GM12892 (cell line): ENCODE measurements around the gene PLXDC1.

Source experiments
- DNase-seq: peaks from one replicate; pipeline ENCODE4 v3.0.0; 2011; ENCODE audit not compliant: insufficient read length
- FAIRE-seq: peaks from 2 replicates; lab custom pipeline; 2011; peaks lifted over from hg19 to GRCh38; lab: Jason Lieb, UNC
- POLR2A ChIP-seq: IDR thresholded peaks from 2 replicates; pipeline ENCODE4 v1.6.1; 2011; ENCODE audit warnings: low read depth, low read length, control low read depth
- POLR2AphosphoS5 ChIP-seq: IDR thresholded peaks from 2 replicates; pipeline ENCODE4 v1.6.1; 2011; ENCODE audit warnings: low read depth, low read length, control low read depth
- TAF1 ChIP-seq: IDR thresholded peaks from 2 replicates; pipeline ENCODE4 v1.6.1; 2011; ENCODE audit warnings: low read depth, mild to moderate bottlenecking, control low read depth, low read length, borderline replicate concordance

Gene PLXDC1

DNA sequence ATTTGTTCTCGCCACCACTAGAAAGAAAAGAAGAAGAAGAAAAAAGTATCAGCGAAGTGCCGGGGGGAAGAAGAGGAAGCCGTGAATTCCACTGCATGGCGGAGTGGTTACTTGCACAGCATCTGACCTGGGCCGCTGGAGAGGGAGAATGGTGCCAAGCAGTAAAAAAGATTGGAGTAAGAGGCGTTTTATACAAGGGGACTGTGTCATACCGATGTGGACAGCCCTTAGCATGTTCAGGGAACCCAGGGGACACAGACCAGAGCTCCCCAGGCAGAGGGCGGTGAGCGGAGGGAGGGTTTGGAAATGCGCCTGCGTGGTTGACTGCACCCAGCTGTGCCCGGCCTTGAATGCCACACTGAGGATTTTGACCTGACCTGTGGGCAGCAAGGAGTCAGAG lies 52.8 kb downstream of the PLXDC1 start:
- no peak for DNase-seq
- FAIRE-seq: peak; percentile 36
- TF ChIP-seq TAF1: no peak
- no peak for TF ChIP-seq POLR2AphosphoS5
- TF ChIP-seq POLR2A: no peak

GRCh38 chr17:39097537-39097936 lies 53.9 kb downstream of the PLXDC1 start:
- DNase-seq: no peak
- no peak for FAIRE-seq
- TF ChIP-seq POLR2AphosphoS5 (no peak), TAF1 (no peak), POLR2A (no peak)

DNA sequence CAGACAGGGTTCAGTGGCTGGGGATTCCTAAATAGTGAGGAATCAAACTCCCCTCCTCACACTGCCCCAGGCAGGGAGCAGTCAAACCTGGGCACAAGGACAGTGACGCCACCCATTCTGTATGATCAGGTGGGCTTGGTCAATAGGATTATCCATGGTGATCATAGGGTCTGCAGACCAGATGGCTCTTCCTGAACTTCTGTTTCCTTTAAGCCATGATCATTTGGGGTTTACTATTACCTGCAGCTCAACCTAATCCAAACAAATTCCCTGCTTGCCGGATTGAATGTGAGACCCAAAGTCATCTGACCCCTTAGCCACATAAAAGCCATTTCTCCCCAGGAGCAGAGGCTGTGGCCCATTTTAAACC lies 54.3 kb downstream of the PLXDC1 start:
- FAIRE-seq (no peak), DNase-seq (no peak)
- TF ChIP-seq POLR2A: no peak
- no peak for TF ChIP-seq TAF1
- no peak for TF ChIP-seq POLR2AphosphoS5

- DNase-seq (no peak), FAIRE-seq (peak; percentile 78)
- TF ChIP-seq TAF1: no peak
- no peak for TF ChIP-seq POLR2AphosphoS5
- TF ChIP-seq POLR2A: no peak
These were observed 54.8 kb downstream of the PLXDC1 start for GRCh38 chr17:39096508-39097149.

DNA sequence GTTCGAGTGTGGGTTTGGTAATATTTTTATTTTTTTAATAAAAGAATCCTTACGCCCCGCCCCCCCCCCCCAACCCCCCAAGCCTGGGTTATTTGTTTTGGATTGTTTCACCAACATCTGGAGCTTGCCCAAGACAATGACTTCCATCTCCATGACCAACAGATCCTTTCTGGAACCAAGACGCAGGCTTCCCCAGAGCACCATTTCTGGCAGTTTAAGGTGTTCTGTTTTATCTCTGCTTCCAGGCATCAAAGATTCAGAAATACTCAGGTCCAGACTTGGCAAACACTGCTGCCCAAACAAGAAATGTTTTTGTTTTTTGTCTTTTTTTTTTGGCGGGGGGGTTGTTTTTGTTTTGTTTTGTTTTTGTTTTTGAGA lies 56.1 kb downstream of the PLXDC1 start:
- no peak for FAIRE-seq
- TF ChIP-seq POLR2A (no peak), POLR2AphosphoS5 (no peak), TAF1 (no peak)
- no peak for DNase-seq

DNA sequence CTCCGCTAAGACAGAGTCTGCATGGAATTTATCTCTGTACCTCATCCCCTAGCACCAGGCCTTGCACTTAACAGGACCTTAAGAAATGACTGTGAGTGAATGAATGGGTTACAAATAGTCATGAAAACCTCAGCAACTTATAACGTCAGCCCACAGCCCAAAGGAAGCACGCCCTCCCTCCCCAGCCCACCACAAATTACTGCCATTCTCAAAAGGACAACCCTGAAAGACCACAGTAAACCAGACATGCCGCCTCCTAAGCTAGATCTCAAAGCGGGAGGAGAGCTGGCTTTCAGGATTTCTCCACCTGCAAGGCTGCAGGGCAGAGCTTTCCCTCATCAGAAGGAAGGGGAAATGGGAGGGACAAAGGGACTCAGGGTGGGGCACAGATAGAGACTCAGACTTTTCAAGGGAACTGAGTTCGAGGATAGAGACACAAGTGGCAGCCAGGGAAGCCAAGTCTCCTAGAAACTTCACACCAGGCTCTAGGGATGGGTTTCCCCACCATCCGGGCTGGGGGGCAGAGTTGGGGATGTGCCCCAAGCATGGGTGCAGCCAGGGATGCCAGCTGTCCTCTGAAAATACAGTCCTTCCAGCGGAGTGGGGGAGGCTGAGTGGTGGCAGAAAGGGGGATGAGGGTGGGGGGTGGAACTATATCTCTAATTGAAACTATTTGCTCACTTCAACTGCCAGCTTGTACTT lies 56.7 kb downstream of the PLXDC1 start:
- FAIRE-seq: no peak
- TF ChIP-seq POLR2AphosphoS5: no peak
- no peak for TF ChIP-seq TAF1
- TF ChIP-seq POLR2A: no peak
- DNase-seq: no peak

GRCh38 chr17:39092692-39093230 lies 58.7 kb downstream of the PLXDC1 start:
- DNase-seq (no peak), FAIRE-seq (peak; percentile 60)
- no peak for TF ChIP-seq POLR2A
- TF ChIP-seq TAF1: no peak
- no peak for TF ChIP-seq POLR2AphosphoS5

DNA sequence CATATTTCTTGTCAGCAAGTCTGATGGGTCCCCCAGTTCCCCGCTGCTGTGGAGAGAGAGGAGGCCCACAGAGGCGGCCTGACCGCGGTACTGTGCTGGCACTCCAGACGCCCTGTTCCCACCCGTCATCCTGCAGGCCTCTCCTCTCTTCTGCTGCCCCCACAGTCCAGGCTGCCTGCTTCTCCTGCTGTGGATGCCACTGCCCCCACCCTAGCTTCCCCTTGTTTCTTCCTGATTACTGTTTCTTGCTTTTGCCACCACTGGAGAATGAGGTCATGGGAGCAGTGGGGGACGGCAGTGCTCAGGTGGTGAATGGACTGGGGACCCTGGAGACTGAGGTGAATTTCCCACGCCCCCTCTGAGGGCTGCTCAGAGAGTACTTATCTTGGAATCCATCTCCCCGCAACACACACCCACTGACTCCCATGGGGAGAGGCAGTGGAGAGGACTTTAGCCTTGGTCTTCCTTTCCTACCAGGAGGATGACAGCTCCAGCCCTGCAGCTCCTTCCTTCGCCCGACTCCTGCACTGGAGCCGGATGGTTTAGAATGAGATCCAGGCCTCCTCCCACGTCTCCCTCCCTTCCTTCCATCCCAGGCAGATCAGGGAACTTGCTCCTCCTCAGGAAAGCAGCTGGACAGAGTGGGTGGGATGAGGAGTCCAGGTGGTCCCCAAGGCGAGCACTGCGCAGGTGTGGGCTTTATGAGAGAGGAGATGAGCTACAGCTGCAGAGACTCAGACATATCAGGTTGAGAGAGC lies 60.4 kb downstream of the PLXDC1 start:
- TF ChIP-seq TAF1 (no peak), POLR2AphosphoS5 (no peak), POLR2A (no peak)
- DNase-seq: no peak
- FAIRE-seq: no peak

GRCh38 chr17:39090400-39090799 lies 61.0 kb downstream of the PLXDC1 start:
- FAIRE-seq: no peak

DNA sequence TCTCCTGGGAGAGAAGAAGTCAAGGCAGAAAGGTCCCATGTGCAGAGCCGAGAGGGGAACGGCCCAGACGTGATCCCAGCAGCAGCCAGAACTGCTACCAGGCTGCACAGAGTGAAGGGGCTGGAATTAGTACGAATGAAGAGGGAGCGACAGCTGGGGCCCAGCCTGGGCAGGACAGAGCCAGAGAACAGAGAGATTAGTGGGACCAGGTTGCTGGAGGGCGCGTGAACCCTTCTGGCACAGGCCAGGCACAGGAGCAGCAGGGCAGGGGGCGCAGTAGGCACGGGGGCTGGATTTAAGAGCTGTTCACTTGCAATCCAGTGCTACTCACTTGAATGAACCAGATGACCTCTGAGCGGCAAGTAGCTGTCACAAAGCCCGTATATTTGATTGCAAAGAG lies 66.9 kb downstream of the PLXDC1 start:
- FAIRE-seq (no peak), DNase-seq (no peak)

More at GRCh38 chr17:39090400-39090799, 61.0 kb downstream of the PLXDC1 start:
- DNase-seq: no peak
- TF ChIP-seq POLR2AphosphoS5 (no peak), TAF1 (no peak), POLR2A (no peak)

DNA sequence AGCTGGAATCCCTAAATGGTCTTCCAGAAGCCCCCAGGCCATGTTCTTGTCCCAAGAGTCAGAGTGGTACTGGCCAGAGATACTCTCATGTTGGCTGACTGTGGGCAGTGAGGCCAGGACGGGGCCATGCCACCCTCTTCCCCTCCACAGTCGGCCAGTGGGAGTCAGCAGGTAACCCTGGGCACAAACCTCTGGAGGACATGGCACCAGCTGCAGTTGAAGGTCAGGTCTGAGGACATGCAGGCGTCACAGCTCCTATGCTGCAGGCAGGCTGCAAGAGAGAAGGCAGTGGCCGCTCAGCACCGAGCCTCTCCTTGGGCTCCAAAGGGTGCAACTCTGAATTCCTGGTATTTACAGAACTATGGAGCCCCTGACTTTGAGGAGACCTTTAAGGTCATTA lies 68.2 kb downstream of the PLXDC1 start:
- FAIRE-seq: no peak
- no peak for TF ChIP-seq POLR2AphosphoS5
- no peak for TF ChIP-seq TAF1
- TF ChIP-seq POLR2A: no peak

More for the DNA sequence above, 66.9 kb downstream of the PLXDC1 start:
- TF ChIP-seq POLR2AphosphoS5 (no peak), POLR2A (no peak), TAF1 (no peak)

GRCh38 chr17:39082482-39082881 lies 69.0 kb downstream of the PLXDC1 start:
- TF ChIP-seq POLR2AphosphoS5: no peak
- TF ChIP-seq TAF1: no peak
- no peak for TF ChIP-seq POLR2A
- DNase-seq: no peak
- FAIRE-seq: no peak

More for the DNA sequence above, 68.2 kb downstream of the PLXDC1 start:
- DNase-seq: no peak

- no peak for DNase-seq
- TF ChIP-seq POLR2AphosphoS5 (no peak), POLR2A (no peak), TAF1 (no peak)
- FAIRE-seq: no peak
These were observed 69.6 kb downstream of the PLXDC1 start for GRCh38 chr17:39081851-39082250.
